Adrenal gland (tissue), 5 donors: Measurements from ENCODE around the gene PKDCC.

Source experiments
- CTCF ChIP-seq, 6 experiments: fragments of 450-650 bp in 4 of 6; fragments of 200-600 bp in 2 of 6; sonication (generic) in 1 of 6; IDR thresholded peaks; 1 replicate in 5 of 6; 2 replicates in 1 of 6; pipeline versions ENCODE4 v1.5.1 to v1.8.0; 2016 to 2021; ENCODE audit warnings: antibody characterized with exemption in 6 of 6, mild to moderate bottlenecking in 2 of 6, moderate library complexity in 1 of 6
- POLR2A ChIP-seq, 2 donors: fragments of 450-650 bp; IDR thresholded peaks; one replicate each; pipeline ENCODE4 v1.6.1; 2017; ENCODE audit warnings: antibody characterized with exemption in 2 of 2, mild to moderate bottlenecking in 2 of 2, moderate library complexity in 1 of 2
- donor health status: DM: no; HTN: no; CAD: no.

- TF ChIP-seq CTCF (IDR thresholded peaks at IDR 0.05) (no peak), POLR2A (IDR thresholded peaks at IDR 0.05) (no peak)
Observed at GRCh38 chr2:42073739-42074503, 26.1 kb downstream of the PKDCC start.
